Central memory CD4-positive, alpha-beta T cell (primary cell): ENCODE data around the gene RASD2.

Experiments
- DNase-seq: peaks from one replicate; pipeline ENCODE4 v3.0.0; 2022

RASD2 gene

GRCh38 chr22:35561796-35562526, 21.3 kb downstream of the RASD2 start:
- DNase-seq, result no peak

GRCh38 chr22:35563211-35563610, 22.6 kb downstream of the RASD2 start:
- DNase-seq, result no peak

- no peak for DNase-seq
Observed at GRCh38 chr22:35564975-35565867, 24.6 kb downstream of the RASD2 start.

GRCh38 chr22:35567351-35568141, 26.9 kb downstream of the RASD2 start:
- DNase-seq, result no peak

- no peak for DNase-seq
Observed at GRCh38 chr22:35568751-35569739, 28.4 kb downstream of the RASD2 start.

- no peak for DNase-seq
Observed at GRCh38 chr22:35569916-35570315, 29.3 kb downstream of the RASD2 start.

GRCh38 chr22:35570686-35571194, 30.1 kb downstream of the RASD2 start:
- no peak for DNase-seq

GRCh38 chr22:35572556-35572955, 31.9 kb downstream of the RASD2 start:
- no peak for DNase-seq

GRCh38 chr22:35575116-35575748, 34.6 kb downstream of the RASD2 start:
- DNase-seq, result no peak

GRCh38 chr22:35576671-35577070, 36.0 kb downstream of the RASD2 start:
- no peak for DNase-seq

- no peak for DNase-seq
Observed at GRCh38 chr22:35577799-35578659, 37.4 kb downstream of the RASD2 start.

GRCh38 chr22:35578836-35579575, 38.4 kb downstream of the RASD2 start:
- no peak for DNase-seq

GRCh38 chr22:35580351-35581022, 39.9 kb downstream of the RASD2 start:
- no peak for DNase-seq

- DNase-seq, result no peak
Observed at GRCh38 chr22:35581023-35581413, 40.4 kb downstream of the RASD2 start.

GRCh38 chr22:35582218-35582860, 41.7 kb downstream of the RASD2 start:
- no peak for DNase-seq

- DNase-seq, result peak; percentile 29
Observed at GRCh38 chr22:35582861-35583670, 42.4 kb downstream of the RASD2 start.

GRCh38 chr22:35586771-35587170, 46.1 kb downstream of the RASD2 start:
- DNase-seq, result no peak
